AG04450 (cell line): ENCODE results near the gene REEP5. TPM values are rescaled to one million over a fixed set of nuclear protein-coding genes. Genes with fewer than 3 reads are reported as not detected.
"Not testable (repeated sequence)": the region's sequence is repeated elsewhere in the genome, so short reads cannot be mapped to it uniquely, and the experiment has no call there.

Experiments
- CTCF ChIA-PET: fragments of 300-600, 350-600 bp; formaldehyde crosslinking; extraction: SDS; loops from one replicate; lab custom pipeline; 2022; ENCODE audit warnings: antibody characterized with exemption, inconsistent platforms; lab: Charles Lee
- POLR2A ChIA-PET: fragments of 350-600 bp; formaldehyde crosslinking; extraction: SDS; loops from one replicate; lab custom pipeline; 2021; ENCODE audit warnings: antibody characterized with exemption, inconsistent platforms; lab: Yijun Ruan, JAX
- DNase-seq: peaks from one replicate; pipeline ENCODE4 v3.0.0-alpha.2; 2011; ENCODE audit warnings: low read depth, low spot score
- H3K27ac ChIP-seq: one replicate; pipeline ENCODE4 v1.5.1; 2012; ENCODE audit warnings: low read depth, low read length, control low read depth
- H3K27me3 ChIP-seq: one replicate; pipeline ENCODE4 v1.6.0; 2012; ENCODE audit warnings: low read length; ENCODE audit not compliant: control insufficient read depth, insufficient read depth
- H3K4me3 ChIP-seq: 2 replicates; pipeline ENCODE4 v1.5.1; 2011; ENCODE audit warnings: mild to moderate bottlenecking, low read depth, low read length, control low read depth
- H3K9me3 ChIP-seq: 2 replicates; pipeline ENCODE4 v1.5.1; 2012; ENCODE audit warnings: low read length; ENCODE audit not compliant: control insufficient read depth, insufficient read depth
- polyA plus RNA-seq: library from polyadenylated mRNA; depleted of rRNA; stranded (reverse); fragments of >200 nt; gene quantifications from 2 replicates; pipeline ENCODE4 v1.2.3, GENCODE V29; 2011
- TF ChIP-seq, protein P1 (sequence below): IDR thresholded peaks from 2 replicates; pipeline ENCODE4 v1.5.1; 2011; ENCODE audit warnings: low read depth, low read length, control low read depth, inconsistent platforms

REEP5 gene
- polyA plus RNA-seq, 1 experiment = 163 TPM

GRCh38 chr5:112865128-112865527 lies 56.9 kb downstream of the REEP5 start:
- H3K27me3 ChIP-seq = no peaks in the 10 kb centered on the region
- ChIA-PET POLR2A (no interaction called here), CTCF (interaction anchor here (0.8 to 2.6 kb wide), 2 partner anchors 17 to 314 kb away, joined by 3 to 10 read pairs; no protein-coding TSS in a partner anchor)
- H3K9me3 ChIP-seq = no peaks in the 10 kb centered on the region; the same call in 1 of the 2 replicates
- TF ChIP-seq, protein P1, sequence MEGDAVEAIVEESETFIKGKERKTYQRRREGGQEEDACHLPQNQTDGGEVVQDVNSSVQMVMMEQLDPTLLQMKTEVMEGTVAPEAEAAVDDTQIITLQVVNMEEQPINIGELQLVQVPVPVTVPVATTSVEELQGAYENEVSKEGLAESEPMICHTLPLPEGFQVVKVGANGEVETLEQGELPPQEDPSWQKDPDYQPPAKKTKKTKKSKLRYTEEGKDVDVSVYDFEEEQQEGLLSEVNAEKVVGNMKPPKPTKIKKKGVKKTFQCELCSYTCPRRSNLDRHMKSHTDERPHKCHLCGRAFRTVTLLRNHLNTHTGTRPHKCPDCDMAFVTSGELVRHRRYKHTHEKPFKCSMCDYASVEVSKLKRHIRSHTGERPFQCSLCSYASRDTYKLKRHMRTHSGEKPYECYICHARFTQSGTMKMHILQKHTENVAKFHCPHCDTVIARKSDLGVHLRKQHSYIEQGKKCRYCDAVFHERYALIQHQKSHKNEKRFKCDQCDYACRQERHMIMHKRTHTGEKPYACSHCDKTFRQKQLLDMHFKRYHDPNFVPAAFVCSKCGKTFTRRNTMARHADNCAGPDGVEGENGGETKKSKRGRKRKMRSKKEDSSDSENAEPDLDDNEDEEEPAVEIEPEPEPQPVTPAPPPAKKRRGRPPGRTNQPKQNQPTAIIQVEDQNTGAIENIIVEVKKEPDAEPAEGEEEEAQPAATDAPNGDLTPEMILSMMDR = no peak
- no peak overlapping the region for H3K4me3 ChIP-seq
- no peak for DNase-seq
- no peak overlapping the region for H3K27ac ChIP-seq

DNA sequence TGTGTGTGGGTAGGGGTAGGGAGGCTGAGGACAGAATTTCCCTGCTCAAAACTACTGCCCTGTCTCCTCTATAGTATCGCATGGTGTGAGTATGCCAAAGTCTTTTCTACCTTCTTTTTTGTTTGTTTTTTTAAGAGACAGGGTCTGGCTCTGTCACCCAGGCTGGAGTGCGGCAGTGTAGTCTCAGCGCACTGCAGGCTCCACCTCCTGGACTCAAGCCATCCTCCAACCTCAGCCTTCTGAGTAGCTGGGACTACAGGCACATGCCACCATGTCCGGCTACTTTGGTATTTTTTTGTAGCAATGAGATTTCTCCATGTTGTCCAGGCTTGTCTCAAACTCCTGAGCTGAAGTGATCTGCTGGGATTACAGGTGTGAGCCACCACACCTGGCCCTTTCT lies 58.5 kb downstream of the REEP5 start:
- H3K4me3 ChIP-seq = no peak overlapping the region; the same call in 1 of the 2 replicates

GRCh38 chr5:112862085-112862484 lies 59.9 kb downstream of the REEP5 start:
- H3K9me3 ChIP-seq = no peaks in the 10 kb centered on the region; the same call in 1 of the 2 replicates
- no peak for DNase-seq
- ChIA-PET CTCF (interaction anchor here (1.1 kb wide), 1 partner anchor 14 kb away, joined by 3 read pairs; no protein-coding TSS in a partner anchor), POLR2A (interaction anchor here (0.7 kb wide), 1 partner anchor 685 kb away, joined by 3 read pairs; no protein-coding TSS in a partner anchor)
- TF ChIP-seq, protein P1 = no peak
- no peak overlapping the region for H3K27ac ChIP-seq
- peak overlapping the region; percentile 97 for H3K4me3 ChIP-seq
- H3K27me3 ChIP-seq = no peaks in the 10 kb centered on the region

More for the DNA sequence above, 58.5 kb downstream of the REEP5 start:
- TF ChIP-seq, protein P1 = no peak
- H3K27me3 ChIP-seq = no peaks in the 10 kb centered on the region
- no peaks in the 10 kb centered on the region; the same call in 1 of the 2 replicates for H3K9me3 ChIP-seq
- POLR2A ChIA-PET = no interaction called here
- H3K27ac ChIP-seq = no peak overlapping the region
- CTCF ChIA-PET = interaction anchor here (2.6 kb wide), 1 partner anchor 15 kb away, joined by 10 read pairs; no protein-coding TSS in a partner anchor
- DNase-seq = no peak

DNA sequence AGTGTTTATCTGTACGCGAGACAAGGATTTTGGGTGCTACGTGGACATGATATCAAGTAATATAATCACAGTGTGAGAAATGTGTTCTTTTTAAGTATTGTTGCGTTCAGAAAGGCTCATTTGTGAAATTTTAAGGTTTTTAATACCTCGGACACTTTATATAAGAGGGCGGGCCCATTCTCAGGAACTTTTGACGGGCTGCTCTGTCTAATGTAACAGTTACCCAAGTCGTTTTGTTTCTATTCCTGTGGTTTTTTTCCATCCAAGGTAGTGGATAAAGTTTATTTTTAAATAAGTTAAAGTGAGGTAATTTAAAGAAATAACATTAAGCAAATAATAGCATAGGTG lies 60.4 kb downstream of the REEP5 start:
- H3K27me3 ChIP-seq = no peaks in the 10 kb centered on the region
- H3K27ac ChIP-seq = peak overlapping the region; percentile 84
- TF ChIP-seq, protein P1 = no peak
- CTCF ChIA-PET = interaction anchor here (0.6 to 1.6 kb wide), 2 partner anchors 13 to 122 kb away, joined by 3 to 18 read pairs; no protein-coding TSS in a partner anchor
- POLR2A ChIA-PET = interaction anchor here (1.0 to 1.7 kb wide), 4 partner anchors 9 to 115 kb away, joined by 4 to 9 read pairs (median 6); partner anchors contain the start of genes DCP2 and REEP5
- no peaks in the 10 kb centered on the region; the same call in 1 of the 2 replicates for H3K9me3 ChIP-seq
- DNase-seq = no peak
- H3K4me3 ChIP-seq = peak overlapping the region; percentile 97

- no peaks in the 10 kb centered on the region; the same call in 1 of the 2 replicates for H3K9me3 ChIP-seq
- ChIA-PET CTCF (interaction anchor here (0.6 to 1.6 kb wide), 6 partner anchors 13 to 310 kb away, joined by 3 to 18 read pairs (median 3); no protein-coding TSS in a partner anchor), POLR2A (interaction anchor here (1.0 to 1.7 kb wide), 4 partner anchors 9 to 115 kb away, joined by 4 to 9 read pairs (median 6); partner anchors contain the start of genes DCP2 and REEP5)
- TF ChIP-seq, protein P1 = no peak
- DNase-seq = peak; percentile 96
- peak within 1 kb of the TSS; percentile 84 for H3K27ac ChIP-seq
- peak within 1 kb of the TSS; percentile 97 for H3K4me3 ChIP-seq
- H3K27me3 ChIP-seq = no peaks in the 10 kb centered on the region
Measured at GRCh38 chr5:112860929-112861637, 60.9 kb downstream of the REEP5 start, which contains the start of gene SRP19. TSS of gene SRP19 (plus strand) at chr5:112861287. CDS start at chr5:112861377, 90 bp downstream.

DNA sequence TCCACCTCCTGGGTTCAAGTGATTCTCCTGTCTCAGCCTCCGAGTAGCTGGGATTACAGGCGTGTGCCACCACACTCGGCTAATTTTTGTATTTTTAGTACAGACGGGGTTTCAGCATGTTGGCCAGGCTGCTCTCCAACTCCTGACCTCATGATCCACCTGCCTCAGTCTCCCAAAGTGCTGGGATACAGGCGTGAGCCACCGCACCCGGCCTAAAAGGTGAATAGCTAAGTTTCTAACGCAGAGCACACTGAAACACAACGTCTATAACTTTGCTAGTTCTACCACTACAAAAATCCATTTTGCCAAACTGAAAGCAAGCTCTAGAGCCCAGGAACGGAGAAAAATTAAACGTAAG lies 61.5 kb downstream of the REEP5 start:
- POLR2A ChIA-PET = interaction anchor here (1.2 to 1.7 kb wide), 3 partner anchors 10 to 61 kb away, joined by 4 to 9 read pairs (median 8); partner anchors contain the start of gene REEP5

More for the DNA sequence above, 61.5 kb downstream of the REEP5 start:
- Histone ChIP-seq H3K27ac (peak overlapping the region; percentile 69), H3K4me3 (peak overlapping the region; percentile 97)
- not testable (repeated sequence) for H3K9me3 ChIP-seq, DNase-seq, H3K27me3 ChIP-seq
- CTCF ChIA-PET = interaction anchor here (0.6 to 1.6 kb wide), 5 partner anchors 12 to 310 kb away, joined by 3 to 18 read pairs (median 3); no protein-coding TSS in a partner anchor
